Measurements from ENCODE around the gene PHOSPHO2.

Gene PHOSPHO2, protein sequence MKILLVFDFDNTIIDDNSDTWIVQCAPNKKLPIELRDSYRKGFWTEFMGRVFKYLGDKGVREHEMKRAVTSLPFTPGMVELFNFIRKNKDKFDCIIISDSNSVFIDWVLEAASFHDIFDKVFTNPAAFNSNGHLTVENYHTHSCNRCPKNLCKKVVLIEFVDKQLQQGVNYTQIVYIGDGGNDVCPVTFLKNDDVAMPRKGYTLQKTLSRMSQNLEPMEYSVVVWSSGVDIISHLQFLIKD

DNA sequence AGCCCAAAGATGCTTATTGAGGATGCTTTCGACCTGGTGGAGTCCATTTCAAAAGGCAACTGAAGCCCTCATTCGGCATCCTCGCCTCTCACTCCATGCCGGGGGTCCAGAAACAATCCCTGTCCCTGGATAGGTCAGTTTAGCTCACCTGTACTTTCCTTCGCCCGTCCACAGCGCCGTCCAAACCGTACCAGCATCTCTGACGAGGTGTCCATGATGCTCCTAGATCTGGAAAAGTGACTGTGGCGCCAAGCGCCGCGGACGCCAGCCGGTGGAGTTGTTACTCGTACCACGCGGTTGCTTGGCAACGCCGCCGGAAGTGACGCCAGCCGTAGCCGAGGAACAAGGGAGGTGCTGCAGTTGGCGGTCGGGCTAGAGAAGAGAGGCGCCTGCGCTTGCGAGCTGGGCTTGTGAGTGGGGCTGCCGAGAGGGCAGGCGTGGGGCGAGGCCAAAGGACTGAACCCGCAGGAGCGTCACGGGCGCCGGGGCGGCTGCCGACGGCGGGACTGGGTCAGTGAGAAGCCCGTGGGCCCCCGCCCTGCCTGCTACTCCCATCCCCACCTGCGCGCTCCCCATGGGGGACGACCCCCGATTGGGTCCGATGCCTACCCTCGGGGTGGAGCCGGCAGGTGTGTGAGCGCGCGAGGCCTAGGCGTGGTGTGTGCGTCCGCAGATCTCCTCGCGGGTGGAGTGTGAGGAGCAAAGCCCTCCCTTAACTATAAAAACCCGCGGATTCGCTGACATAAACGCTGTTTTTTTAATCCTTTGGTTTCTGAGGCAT, at the start of gene PHOSPHO2, which contains the start of gene CFAP210:
TSS of gene PHOSPHO2 (plus strand) at position 357 of the 781 bp plus-strand sequence. CDS start 6,503 bp downstream, outside the sequence.
TSS of gene CFAP210 (minus strand) at position 293 of the 781 bp plus-strand sequence. CDS start at position 215, 78 bp downstream.
- DNase-seq = peak; percentile 95

DNA sequence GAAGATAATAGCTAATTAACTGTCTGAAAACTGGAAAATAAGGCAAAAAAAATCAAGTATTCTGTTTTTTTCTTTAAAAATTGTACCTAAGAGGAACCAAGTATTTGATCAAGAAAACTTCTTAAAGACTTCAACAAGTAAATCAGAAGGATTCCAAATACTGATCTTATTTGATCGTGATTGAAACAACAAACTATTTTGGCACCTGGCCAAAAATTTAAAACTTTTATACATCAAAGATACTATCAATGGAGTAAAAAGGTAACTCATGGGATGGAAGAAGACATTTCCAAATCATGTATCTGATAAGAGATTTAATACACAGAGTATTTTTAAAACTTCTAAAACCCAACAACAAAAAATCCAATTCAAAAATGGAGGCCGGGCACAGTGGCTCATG, 46.8 kb upstream of the PHOSPHO2 start:
- no peak for DNase-seq

DNA sequence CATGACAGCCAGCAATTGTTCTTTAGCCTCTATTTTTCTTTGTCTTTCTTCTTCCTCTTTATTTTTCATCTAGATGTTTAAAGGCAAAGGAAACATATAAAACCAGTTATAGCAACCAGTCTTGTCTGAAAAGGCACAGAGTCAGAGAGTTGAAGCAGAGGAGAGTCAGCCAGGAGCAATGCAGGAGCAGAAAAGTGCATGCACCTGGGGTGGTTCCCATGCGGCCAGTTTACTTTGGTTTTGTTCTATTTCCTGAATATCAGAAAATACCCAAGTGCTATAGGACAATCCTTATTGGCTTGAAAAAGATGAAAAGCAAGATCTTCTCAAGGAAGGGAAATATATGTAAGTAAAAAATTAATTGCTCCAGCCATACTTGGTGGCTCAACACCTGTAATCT, 45.0 kb upstream of the PHOSPHO2 start:
- no peak for DNase-seq

DNA sequence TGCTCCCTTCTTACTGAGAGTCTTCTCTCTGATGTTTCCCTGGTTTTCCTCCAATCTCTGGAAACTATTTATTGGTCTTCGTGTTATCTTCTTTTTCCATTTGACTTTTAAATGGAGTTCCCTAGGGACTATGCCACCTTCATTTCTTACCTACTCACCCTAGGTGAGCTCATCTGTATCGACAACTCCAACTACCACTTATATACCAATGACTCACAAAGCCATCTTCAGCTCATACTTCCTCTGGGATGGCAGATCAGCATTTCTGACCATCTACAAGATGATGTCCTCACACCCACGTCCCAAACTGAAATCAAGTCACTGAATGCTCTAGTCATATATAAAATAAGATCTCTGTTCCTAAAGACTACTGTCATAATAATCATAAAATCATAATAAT, 40.6 kb upstream of the PHOSPHO2 start:
- DNase-seq = no peak

DNA sequence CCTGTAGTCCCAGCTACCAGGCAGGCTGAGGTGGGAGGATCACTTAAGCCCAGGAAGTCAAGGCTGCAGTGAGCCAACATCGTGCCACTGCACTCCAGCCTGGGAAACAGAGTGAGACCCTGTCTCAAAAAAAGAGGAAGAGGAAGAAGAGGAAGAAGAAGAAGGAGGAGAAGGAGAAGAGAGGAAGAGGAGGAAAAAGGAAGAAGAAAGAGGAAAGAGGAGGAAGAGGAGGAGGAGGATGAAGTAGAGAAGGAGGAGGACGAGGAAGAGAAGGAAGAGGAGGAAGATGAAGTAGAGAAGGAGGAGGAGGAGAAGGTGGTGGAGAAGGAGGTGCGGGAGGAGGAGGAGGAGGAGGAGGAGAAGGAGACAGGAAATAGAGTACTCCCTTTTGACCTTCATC, 38.1 kb upstream of the PHOSPHO2 start:
- no peak for DNase-seq

DNA sequence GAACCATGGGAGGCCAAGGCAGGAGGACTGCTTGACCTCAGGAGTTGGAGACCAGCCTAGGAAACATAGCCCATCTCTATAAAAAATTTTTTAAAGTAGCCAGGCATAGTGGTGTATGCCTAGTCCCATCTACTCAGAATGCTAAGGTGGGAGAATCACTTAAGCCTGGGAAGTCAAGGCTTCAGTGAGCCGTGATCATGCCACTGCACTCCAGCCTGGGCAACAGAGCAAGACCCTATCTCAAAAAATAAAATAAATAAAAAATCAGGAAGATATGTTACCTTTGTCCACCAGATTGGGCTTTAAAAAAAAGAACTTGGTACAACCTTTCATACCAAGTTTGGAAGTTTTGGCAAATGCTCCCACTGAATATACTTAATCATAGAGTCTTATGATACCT, 35.4 kb upstream of the PHOSPHO2 start:
- DNase-seq = no peak

- DNase-seq = no peak
Measured at GRCh38 chr2:169659320-169659719, 34.9 kb upstream of the PHOSPHO2 start.

DNA sequence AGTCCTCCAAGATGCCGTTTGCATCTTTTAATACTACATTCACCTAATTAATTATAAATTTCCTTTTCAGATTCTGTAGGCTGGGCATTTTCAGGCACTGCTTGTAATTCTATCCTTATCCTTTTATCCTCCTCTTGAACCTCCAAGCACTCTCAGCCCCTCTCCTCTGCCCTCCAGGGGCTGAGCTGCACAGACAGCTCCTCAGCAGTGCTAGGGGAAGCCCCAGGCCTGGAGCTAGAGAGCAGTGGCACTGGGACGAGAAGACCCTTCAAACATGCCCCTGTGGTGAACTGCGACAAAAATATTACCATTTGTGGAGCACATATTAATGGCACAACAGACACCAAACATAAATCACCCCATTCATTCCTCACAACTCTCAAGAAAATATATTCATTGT, 33.0 kb upstream of the PHOSPHO2 start:
- DNase-seq = no peak

DNA sequence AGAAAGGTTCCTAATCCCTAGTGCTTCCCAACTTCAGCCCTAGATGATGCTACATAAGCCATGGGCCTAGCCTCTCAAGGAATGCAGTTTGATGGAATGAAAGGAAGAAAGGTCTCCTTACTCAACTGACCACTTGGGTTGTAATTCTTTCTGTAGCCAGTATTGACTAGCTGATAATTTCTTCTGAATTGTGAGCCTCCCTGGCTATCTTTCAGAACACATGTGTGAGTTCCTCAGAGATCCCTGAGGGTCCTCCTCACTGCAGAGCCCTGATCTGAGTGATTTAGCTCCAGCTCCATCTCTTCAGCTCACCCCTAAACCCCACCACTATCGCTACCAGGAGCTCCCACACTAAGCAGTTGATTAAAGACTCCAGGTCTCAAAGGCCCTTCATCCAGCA, 31.5 kb upstream of the PHOSPHO2 start:
- no peak for DNase-seq

DNA sequence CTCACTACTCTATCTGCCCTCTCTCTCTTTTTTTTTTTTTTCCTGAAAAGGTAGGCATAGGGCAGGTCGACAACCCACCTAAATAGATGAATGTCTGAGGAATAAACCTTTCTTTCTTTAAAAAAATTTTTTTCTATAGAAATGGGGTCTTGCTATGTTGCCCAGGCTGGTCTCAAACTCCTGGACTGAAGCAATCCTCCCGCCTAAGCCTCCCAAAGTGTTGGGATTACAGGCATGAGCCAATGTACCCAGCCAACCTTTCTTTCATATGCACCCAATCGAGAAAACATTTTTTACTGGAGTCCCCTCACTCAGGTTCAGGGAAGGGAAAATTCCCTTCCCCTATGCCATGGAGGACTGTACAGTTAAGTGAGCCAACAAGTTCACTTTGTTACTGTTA, 31.0 kb upstream of the PHOSPHO2 start:
- no peak for DNase-seq

GRCh38 chr2:169664600-169664977, 29.7 kb upstream of the PHOSPHO2 start:
- DNase-seq = no peak

GRCh38 chr2:169664978-169665930, 29.0 kb upstream of the PHOSPHO2 start:
- DNase-seq = no peak

DNA sequence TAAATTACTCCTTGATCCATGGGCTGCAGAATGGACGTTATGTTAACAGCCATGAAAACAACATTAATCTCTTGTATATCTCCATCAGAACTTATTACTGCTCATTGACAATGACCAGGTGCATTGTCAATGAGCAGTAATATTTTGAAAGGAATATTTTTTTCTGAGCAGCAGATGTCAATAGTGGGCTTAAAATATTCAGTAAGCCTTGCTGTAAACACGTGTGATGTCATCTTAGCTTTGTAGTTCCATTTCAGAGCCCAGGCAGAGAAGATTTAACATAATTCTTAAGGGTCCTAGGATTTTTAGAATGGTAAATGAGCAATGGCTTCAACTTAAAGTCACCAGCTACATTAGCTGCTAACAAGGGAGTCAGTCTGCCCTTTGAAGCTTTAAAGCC, 26.7 kb upstream of the PHOSPHO2 start:
- DNase-seq = no peak

- peak; percentile 4 for DNase-seq
Measured at GRCh38 chr2:169670215-169670651, 24.0 kb upstream of the PHOSPHO2 start.

GRCh38 chr2:169670937-169671336, 23.3 kb upstream of the PHOSPHO2 start:
- DNase-seq = no peak

DNA sequence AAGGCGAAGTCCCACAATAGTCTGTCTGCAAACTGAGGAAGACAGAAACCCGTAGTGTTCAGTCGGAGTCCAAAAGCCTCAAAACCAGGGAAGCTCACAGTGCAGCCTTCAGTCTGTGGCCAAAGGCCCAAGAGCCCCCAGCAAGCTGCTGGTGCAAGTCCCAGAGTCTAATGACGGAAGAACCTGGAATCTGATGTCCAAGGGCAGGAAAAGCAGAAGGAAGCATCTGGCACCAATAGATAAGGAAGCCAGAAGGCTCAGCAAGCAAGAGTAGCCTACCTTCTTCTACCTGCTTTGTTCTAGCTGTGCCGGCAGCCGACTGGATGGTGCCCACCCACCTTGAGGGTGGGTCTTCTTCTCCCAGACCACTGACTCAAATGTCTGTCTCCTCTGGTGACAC, 21.9 kb upstream of the PHOSPHO2 start:
- no peak for DNase-seq

- DNase-seq = no peak
Measured at GRCh38 chr2:169673106-169673505, 21.2 kb upstream of the PHOSPHO2 start.

GRCh38 chr2:169673921-169674320, 20.3 kb upstream of the PHOSPHO2 start:
- no peak for DNase-seq

DNA sequence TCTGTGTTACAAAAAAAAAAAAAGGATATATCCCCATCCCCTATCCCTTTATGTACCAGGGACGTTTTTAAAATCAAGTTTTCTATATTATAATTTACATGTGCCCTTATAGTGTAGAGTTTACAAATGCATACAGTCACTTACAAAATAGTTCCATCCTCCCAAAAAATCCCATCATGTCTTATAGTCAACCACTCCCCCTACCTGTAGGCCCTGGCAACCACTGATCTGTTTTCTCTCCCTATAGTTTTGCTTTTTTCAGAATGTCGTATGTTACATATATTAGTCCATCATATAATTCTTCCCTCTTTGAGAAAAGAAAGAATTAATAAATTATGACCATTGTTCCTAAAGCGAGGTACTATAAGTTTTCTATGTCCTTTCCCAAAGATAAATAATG, 17.9 kb upstream of the PHOSPHO2 start:
- DNase-seq = no peak

DNA sequence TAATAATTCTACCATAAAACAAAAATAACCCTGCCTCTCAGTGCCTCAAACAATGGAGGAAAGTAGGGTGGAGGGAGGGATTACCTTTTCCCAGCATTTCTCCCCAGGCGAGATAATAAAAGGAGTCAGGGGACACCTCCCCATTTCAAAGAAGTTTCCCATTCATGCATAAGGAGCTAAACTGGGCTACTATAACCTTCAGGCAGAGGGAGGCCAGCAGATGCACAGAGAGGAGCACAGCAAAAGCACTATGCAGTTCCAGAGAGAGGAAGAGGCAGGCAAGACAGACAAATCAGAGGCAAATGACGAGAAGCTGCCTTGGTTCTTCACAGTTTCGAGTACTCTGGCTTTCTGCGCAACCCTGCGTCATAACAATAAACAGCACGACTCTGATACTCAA, 17.4 kb upstream of the PHOSPHO2 start:
- DNase-seq = no peak

DNA sequence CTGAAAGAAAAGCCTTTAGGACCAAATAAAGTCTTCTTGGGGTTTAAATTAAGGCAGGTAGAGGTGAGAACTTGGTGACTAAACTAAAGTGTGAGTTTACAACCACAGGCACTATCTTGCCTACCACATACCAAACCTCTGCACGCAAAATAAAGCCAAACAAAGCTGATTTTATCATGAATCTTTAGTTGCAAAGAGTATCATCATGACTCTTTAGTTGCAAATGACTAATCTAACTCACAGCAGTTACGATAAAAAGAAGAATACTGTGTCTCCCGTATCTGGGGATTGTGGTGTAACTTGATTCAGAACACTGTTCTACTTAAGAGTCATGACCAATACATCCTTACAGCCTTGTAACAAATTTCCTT, 11.2 kb upstream of the PHOSPHO2 start:
- DNase-seq = no peak

GRCh38 chr2:169683425-169684134, 10.7 kb upstream of the PHOSPHO2 start:
- DNase-seq = no peak

DNA sequence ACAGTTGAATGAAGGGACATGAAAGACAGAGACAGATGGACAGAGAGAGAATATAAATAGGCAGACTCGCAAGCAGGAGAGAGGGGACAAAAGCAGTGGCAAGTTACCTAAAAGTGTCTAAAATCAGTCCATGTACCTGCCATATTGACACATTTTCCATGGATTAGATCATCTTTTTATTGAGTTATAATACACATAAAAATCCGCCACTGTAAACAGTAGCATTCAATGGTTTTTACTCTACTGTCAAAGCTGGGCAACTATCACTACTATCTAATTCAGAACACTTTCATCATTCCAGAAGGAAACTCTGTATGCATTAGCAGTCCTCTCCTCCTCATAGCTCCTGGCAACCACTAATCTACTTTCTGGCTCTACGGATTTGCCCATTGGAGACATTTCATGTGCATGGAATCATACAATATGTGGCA, 10.1 kb upstream of the PHOSPHO2 start:
- no peak for DNase-seq

All from HCEC 1CT (cell line).